ENCODE results near the gene DDOST.
"Not testable (repeated sequence)": the region's sequence is repeated elsewhere in the genome, so short reads cannot be mapped to it uniquely, and the experiment has no call there.

DDOST gene

GRCh38 chr1:20684050-20684620, 23.0 kb upstream of the DDOST start:
- Histone ChIP-seq H3K27ac (peak overlapping the region in 1 of 2 donors; percentile 82), H3K4me3 (peak overlapping the region; percentile 58)
- DNase-seq (ENCODE audit: low spot score): no peak
- no peak for TF ChIP-seq CTCF (IDR thresholded peaks at IDR 0.05)

- no peak for DNase-seq (ENCODE audit: low spot score)
- Histone ChIP-seq H3K4me3 (no peak overlapping the region), H3K27ac (no peak overlapping the region)
- TF ChIP-seq CTCF (IDR thresholded peaks at IDR 0.05): no peak
These were observed 22.4 kb upstream of the DDOST start for GRCh38 chr1:20683614-20684013.

GRCh38 chr1:20682571-20683236, 21.5 kb upstream of the DDOST start:
- TF ChIP-seq CTCF (IDR thresholded peaks at IDR 0.05): no peak
- Histone ChIP-seq H3K27ac (no peak overlapping the region), H3K4me3 (no peak overlapping the region)
- DNase-seq (ENCODE audit: low spot score): peak; percentile 62

- TF ChIP-seq CTCF (IDR thresholded peaks at IDR 0.05): no peak
- no peak overlapping the region for H3K4me3 ChIP-seq
- no peak for DNase-seq (ENCODE audit: low spot score)
- H3K27ac ChIP-seq: no peak overlapping the region
These were observed 20.8 kb upstream of the DDOST start for GRCh38 chr1:20681999-20682398.

DNA sequence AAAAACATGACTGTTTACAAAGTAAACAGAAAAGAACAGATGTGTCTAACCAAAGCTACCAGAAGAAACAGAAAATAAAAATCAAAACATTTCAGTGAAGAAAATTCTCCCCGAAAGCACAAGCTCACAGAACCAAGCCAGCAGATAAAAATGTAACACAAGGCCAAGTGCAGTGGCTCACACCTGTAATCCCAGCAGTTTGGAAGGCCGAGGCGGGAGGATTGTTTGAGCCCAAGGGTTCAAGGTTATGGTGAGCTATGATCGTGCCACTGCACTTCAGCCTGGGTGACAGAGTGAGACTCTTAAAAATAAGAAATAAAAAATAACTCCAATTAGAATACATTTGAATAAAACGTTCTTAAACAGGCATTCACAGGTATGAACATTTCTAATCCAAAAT, 19.1 kb upstream of the DDOST start:
- H3K4me3 ChIP-seq: no peak overlapping the region
- DNase-seq (ENCODE audit: low spot score): no peak
- TF ChIP-seq CTCF (IDR thresholded peaks at IDR 0.05): no peak
- H3K27ac ChIP-seq: no peak overlapping the region

- no peak for TF ChIP-seq CTCF (IDR thresholded peaks at IDR 0.05)
- Histone ChIP-seq H3K27ac (no peak overlapping the region), H3K4me3 (no peak overlapping the region)
- DNase-seq (ENCODE audit: low spot score): no peak
These were observed 17.4 kb upstream of the DDOST start for GRCh38 chr1:20678599-20678998.

GRCh38 chr1:20673626-20674025, 12.5 kb upstream of the DDOST start:
- not testable (repeated sequence) for H3K4me3 ChIP-seq; DNase-seq (ENCODE audit: low spot score); H3K27ac ChIP-seq
